Colonic mucosa (tissue), 4 donors: ENCODE measurements around the gene SYCP2. TPM values are rescaled to one million over a fixed set of nuclear protein-coding genes. Genes with fewer than 3 reads are reported as not detected.

Source experiments
- DNase-seq: peaks from one replicate; pipeline ENCODE4 v3.0.0-alpha.2; 2020
- H3K27ac ChIP-seq: fragments of 200-600 bp; one replicate; pipeline ENCODE4 v1.8.0; 2021
- H3K27me3 ChIP-seq: fragments of 200-600 bp; one replicate; pipeline ENCODE4 v1.8.0; 2021
- H3K36me3 ChIP-seq: fragments of 200-600 bp; one replicate; pipeline ENCODE4 v1.8.0; 2021
- H3K4me1 ChIP-seq: fragments of 200-600 bp; one replicate; pipeline ENCODE4 v1.8.0; 2021; ENCODE audit warnings: mild to moderate bottlenecking
- H3K4me3 ChIP-seq: fragments of 200-600 bp; one replicate; pipeline ENCODE4 v1.8.0; 2021
- H3K9ac ChIP-seq, 2 donors: one replicate each; pipeline ENCODE4 v1.7.0; 2013; ENCODE audit warnings: control low read depth in 2 of 2, low read depth in 2 of 2, low read length in 2 of 2
- H3K9me3 ChIP-seq: fragments of 200-600 bp; one replicate; pipeline ENCODE4 v1.8.0; 2021
- CTCF ChIP-seq: fragments of 200-600 bp; IDR thresholded peaks from one replicate; pipeline ENCODE4 v1.8.0; 2022; ENCODE audit warnings: antibody characterized with exemption, mild to moderate bottlenecking
- intact Hi-C: fragments of 100-400 bp; cut with DNase I; formaldehyde crosslinking; loops from one replicate; pipeline ENCODE4 v1.14.1; 2022
- total RNA-seq, 2 donors: library from RNA; stranded (reverse); fragmentation: NEBNext Ultra II Directional in 1 of 2; extraction: Animal tissue kit (Norgen Biotek cat#: 25700) in 1 of 2; gene quantifications; one replicate each; pipeline ENCODE4 v1.2.1, GENCODE V29; 2021
- donor health status: healthy.
- donor health status: DM: no; HTN: no; CAD: no.
- donor health status: DM: no; HTN: no; CAD: no.

Gene SYCP2
- total RNA-seq, 2 donors from 2014 or later, result 0.74 to 1.1 TPM

- Histone ChIP-seq H3K9ac (no peak overlapping the region), H3K4me3 (no peak overlapping the region), H3K27me3 (no peaks in the 10 kb centered on the region), H3K36me3 (no peaks in the 10 kb centered on the region), H3K4me1 (no peaks in the 10 kb centered on the region), H3K9me3 (no peaks in the 10 kb centered on the region), H3K27ac (no peak overlapping the region)
- intact Hi-C loops, result no loop called here
- TF ChIP-seq CTCF, result no peak
- DNase-seq, result peak; percentile 13
Measured at GRCh38 chr20:59824711-59825562, 108.5 kb downstream of the SYCP2 start.

- Histone ChIP-seq H3K9me3 (no peaks in the 10 kb centered on the region), H3K4me1 (no peaks in the 10 kb centered on the region), H3K9ac (no peak overlapping the region), H3K27ac (no peak overlapping the region), H3K27me3 (no peaks in the 10 kb centered on the region), H3K36me3 (no peaks in the 10 kb centered on the region), H3K4me3 (no peak overlapping the region)
- intact Hi-C loops, result no loop called here
- DNase-seq, result peak; percentile 13
- TF ChIP-seq CTCF, result no peak
Measured at GRCh38 chr20:59823491-59824259, 109.8 kb downstream of the SYCP2 start.

GRCh38 chr20:59823030-59823423 lies 110.4 kb downstream of the SYCP2 start:
- Histone ChIP-seq H3K9me3 (no peaks in the 10 kb centered on the region), H3K4me3 (no peak overlapping the region), H3K9ac (no peak overlapping the region), H3K27me3 (no peaks in the 10 kb centered on the region), H3K4me1 (no peaks in the 10 kb centered on the region), H3K27ac (no peak overlapping the region), H3K36me3 (no peaks in the 10 kb centered on the region)
- peak; percentile 13 for DNase-seq
- TF ChIP-seq CTCF, result no peak
- intact Hi-C loops, result no loop called here

GRCh38 chr20:59822291-59823029 lies 111.0 kb downstream of the SYCP2 start:
- TF ChIP-seq CTCF, result no peak
- H3K36me3 ChIP-seq, result no peaks in the 10 kb centered on the region
- no peaks in the 10 kb centered on the region for H3K4me1 ChIP-seq
- DNase-seq, result peak; percentile 18
- H3K9me3 ChIP-seq, result no peaks in the 10 kb centered on the region
- intact Hi-C loops, result no loop called here
- H3K27ac ChIP-seq, result no peak overlapping the region
- H3K27me3 ChIP-seq, result no peaks in the 10 kb centered on the region
- no peak overlapping the region for H3K9ac ChIP-seq
- H3K4me3 ChIP-seq, result no peak overlapping the region

DNA sequence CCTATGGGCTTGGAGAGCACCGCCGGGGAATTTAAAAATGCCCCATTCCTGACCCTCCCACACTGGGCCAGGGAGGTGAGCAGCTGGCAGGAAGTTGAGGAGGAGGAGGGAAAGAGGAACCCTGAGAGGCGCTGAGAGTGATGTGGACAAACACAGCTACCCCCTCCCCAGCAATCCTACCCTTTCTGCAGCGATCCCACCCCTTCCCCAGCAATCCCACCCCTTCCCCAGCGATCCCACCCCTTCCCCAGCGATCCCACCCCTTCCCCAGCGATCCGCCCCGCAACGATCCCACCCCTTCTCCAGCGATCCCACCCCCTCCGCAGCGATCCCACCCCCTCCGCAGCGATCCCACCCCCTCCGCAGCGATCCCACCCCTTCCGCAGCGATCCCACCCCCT lies 111.6 kb downstream of the SYCP2 start:
- intact Hi-C loops, result no loop called here
- no peak for TF ChIP-seq CTCF
- Histone ChIP-seq H3K36me3 (no peaks in the 10 kb centered on the region), H3K4me3 (no peak overlapping the region), H3K27me3 (no peaks in the 10 kb centered on the region), H3K27ac (no peak overlapping the region), H3K9ac (no peak overlapping the region), H3K4me1 (no peaks in the 10 kb centered on the region), H3K9me3 (no peaks in the 10 kb centered on the region)
- DNase-seq, result peak; percentile 9
